ENCODE results near the gene MTM1.

The MTM1 gene

DNA sequence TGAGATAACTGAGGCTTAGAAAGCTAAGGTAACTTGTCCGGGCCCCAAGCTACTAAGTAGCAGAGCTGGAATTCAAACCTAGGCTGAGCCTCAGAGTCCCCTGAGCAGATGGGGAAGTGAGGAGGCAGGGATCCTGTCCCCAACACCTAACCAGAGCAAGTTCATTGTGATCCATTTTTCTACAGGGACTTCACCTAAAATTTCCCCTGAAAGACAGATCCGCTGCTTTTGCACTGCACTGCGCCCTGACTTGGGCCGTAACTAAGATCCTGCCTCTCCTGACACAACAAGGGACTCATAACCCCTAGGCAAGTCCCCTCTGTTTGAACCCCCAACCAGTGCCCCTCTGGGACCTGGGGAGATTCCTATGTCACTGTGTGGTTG lies 25.6 kb upstream of the MTM1 start:
- no peak overlapping the region for H3K4me3 ChIP-seq (ENCODE audit: control insufficient read depth, low read depth, low read length)
- DNase-seq (ENCODE audit: low read depth) = no peak
- TF ChIP-seq, protein P1, sequence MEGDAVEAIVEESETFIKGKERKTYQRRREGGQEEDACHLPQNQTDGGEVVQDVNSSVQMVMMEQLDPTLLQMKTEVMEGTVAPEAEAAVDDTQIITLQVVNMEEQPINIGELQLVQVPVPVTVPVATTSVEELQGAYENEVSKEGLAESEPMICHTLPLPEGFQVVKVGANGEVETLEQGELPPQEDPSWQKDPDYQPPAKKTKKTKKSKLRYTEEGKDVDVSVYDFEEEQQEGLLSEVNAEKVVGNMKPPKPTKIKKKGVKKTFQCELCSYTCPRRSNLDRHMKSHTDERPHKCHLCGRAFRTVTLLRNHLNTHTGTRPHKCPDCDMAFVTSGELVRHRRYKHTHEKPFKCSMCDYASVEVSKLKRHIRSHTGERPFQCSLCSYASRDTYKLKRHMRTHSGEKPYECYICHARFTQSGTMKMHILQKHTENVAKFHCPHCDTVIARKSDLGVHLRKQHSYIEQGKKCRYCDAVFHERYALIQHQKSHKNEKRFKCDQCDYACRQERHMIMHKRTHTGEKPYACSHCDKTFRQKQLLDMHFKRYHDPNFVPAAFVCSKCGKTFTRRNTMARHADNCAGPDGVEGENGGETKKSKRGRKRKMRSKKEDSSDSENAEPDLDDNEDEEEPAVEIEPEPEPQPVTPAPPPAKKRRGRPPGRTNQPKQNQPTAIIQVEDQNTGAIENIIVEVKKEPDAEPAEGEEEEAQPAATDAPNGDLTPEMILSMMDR (IDR thresholded peaks at IDR 0.05; ENCODE audit: control insufficient read depth, insufficient read depth, low read depth, low read length, missing control alignments) = no peak

DNA sequence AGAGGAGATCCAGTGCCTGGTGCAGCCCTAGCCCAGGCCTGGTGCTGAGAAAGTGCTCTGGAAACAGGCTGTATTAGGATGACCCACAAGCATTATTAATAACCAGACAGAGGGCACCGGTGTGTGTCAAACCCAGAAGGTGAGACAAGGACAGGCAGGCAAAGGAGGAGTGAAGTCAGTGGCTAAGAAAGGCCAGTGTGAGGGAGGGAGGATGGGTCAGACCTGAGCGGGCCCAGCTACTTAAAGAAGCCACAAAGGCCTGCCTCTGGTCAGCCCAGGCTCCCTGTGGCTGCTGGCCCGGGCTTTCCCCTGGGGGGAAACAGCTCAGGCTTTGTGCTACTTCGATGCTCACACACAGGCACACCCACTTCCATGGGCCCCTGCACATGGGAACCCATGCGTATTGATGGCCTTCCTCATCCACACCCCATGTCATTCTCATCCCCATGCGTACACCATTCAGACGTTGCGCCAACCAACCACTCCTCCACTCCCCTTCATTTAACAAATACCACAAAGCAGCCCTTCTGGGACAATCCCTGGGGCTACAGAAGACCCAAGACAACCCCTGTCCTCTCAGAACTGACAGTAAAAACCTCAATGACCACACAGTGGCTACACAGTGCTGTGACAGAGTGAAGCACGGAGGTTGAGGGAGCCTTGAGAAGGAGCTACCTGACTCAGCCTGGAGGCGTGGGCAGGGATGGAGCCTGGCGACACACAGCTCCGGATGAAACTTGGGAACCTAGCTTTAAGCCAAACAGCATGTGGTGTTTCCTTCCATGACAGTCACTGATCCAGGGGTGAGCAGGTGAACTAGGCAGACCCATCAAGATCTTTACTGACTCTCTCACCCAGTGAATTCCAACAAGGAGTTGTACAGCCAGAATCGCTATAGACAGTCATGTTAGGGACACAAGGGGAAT lies 24.9 kb upstream of the MTM1 start:
- H3K4me3 ChIP-seq (ENCODE audit: control insufficient read depth, low read depth, low read length) = no peak overlapping the region
- DNase-seq (ENCODE audit: low read depth) = no peak
- TF ChIP-seq, protein P1 (IDR thresholded peaks at IDR 0.05; ENCODE audit: control insufficient read depth, insufficient read depth, low read depth, low read length, missing control alignments) = no peak

DNA sequence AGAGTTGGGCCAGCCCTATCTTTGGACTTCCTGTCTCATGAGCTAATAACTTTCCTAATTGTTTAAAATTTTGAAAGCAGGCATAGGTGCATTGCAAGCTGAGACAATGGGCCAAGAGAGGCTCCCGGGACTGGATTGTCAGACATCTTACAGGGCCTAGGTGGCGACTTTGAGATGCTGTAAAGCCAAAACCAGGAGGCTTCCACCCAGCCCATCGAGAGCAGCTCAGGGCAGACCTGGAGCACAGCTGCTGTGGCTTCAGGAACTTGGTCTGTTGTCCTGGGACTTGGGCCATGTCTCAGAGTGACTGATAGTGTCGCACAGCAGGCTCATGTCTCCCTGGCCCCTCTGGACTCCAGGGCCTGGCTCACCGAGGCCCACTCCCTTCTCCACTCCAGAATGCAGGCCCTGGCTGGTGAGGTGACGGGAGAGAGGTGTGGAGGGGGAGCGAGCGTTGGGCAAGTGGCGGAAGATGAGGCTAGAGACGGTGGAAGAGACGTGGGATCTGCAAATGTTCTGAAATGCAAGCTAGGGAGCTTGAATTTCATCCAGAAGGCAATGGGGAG lies 24.1 kb upstream of the MTM1 start:
- no peak for DNase-seq (ENCODE audit: low read depth)
- no peak overlapping the region for H3K4me3 ChIP-seq (ENCODE audit: control insufficient read depth, low read depth, low read length)
- TF ChIP-seq, protein P1 (IDR thresholded peaks at IDR 0.05; ENCODE audit: control insufficient read depth, insufficient read depth, low read depth, low read length, missing control alignments) = no peak

DNA sequence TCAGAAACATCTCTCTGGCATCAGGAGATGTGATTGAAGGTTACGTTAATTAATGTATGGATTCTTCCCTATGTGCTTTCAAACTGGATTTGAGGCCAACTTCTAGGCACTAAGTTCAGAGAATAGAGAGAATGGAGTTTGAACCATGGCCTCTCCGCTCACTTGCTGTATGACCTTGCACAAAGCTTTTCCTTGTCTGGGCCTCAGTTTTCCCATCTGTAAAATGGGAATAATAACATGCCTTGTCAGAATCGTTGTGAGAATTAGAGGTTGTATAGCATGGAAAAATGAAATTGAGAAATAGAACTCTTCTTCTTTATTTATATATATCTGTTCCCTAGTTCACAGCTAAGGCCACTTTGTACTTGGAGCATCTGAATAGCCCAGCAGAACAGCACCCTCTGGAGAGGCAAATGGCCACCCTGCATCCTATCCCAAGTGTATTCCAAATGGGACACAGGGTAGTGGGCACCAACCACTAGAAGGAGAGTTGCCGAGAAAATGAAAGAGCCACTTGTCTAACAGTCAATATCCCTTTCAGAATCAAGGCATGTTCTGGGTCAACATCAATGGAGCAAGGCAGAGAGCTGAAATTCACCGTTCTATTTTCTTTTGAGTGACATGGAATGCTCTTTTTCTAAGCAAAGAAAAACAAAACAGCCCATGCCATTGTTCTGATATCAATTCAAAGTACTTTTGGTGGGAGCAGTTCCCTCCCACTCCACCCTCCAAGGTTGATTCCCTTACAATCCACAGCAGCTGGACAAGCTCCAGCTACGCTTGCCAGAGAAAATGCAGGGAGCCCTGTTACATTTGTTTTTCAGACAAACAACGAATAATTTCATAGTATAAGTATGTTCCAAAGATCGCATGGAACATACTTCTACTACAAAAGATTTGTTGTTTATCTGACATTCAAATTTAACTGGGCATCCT lies 23.3 kb upstream of the MTM1 start:
- TF ChIP-seq, protein P1 (IDR thresholded peaks at IDR 0.05; ENCODE audit: control insufficient read depth, insufficient read depth, low read depth, low read length, missing control alignments) = no peak
- no peak for DNase-seq (ENCODE audit: low read depth)
- H3K4me3 ChIP-seq (ENCODE audit: control insufficient read depth, low read depth, low read length) = no peak overlapping the region

DNA sequence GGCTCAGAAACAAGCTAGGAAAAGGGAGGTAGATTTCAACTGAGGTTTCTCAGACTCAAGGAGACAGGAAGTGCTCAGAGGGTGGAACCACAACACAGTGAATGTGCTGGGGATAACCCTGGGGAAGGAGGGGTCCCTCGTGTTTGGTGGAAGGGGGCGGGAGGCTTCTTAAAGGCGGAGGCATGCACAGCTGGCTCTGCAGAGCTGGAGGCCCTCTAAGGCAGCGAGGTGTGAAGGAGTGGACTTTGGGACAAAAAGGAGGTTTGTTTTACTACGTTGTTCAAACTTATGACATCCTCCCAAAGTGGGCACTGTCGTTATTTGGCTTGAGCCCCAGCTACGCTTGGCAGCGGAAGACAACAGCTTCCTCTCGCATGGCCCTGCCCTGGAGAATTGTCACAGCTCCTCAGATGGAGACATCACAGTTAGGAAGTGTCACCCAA lies 21.7 kb upstream of the MTM1 start:
- TF ChIP-seq, protein P1 (IDR thresholded peaks at IDR 0.05; ENCODE audit: control insufficient read depth, insufficient read depth, low read depth, low read length, missing control alignments) = no peak
- H3K4me3 ChIP-seq (ENCODE audit: control insufficient read depth, low read depth, low read length) = no peak overlapping the region
- DNase-seq (ENCODE audit: low read depth) = no peak

All from AG09309 (cell line).